Panc1 (cell line): ENCODE measurements around the gene RETREG1.

ENCODE experiments used
- POLR2AphosphoS5 ChIP-seq: IDR thresholded peaks from 2 replicates; pipeline ENCODE4 v1.6.1; 2012; ENCODE audit warnings: mild to moderate bottlenecking, low read depth, low read length, moderate library complexity
- TCF7L2 ChIP-seq: IDR thresholded peaks from 2 replicates; pipeline ENCODE4 v1.6.1; 2011; ENCODE audit warnings: mild to moderate bottlenecking, low read depth, low read length, inconsistent platforms
- TF ChIP-seq, protein P1 (sequence below): fragments of 450-650 bp; IDR thresholded peaks from 2 replicates; pipeline ENCODE4 v1.5.1; 2017; ENCODE audit warnings: mild to moderate bottlenecking
- TF ChIP-seq, protein P2 (sequence below), 2 experiments: IDR thresholded peaks; 2 replicates each; pipeline ENCODE4 v1.6.1; 2011 to 2012; ENCODE audit warnings: low read depth in 2 of 2, control low read depth in 1 of 2, low read length in 1 of 2, mild to moderate bottlenecking in 1 of 2, moderate library complexity in 1 of 2; ENCODE audit not compliant: insufficient read depth in 1 of 2

DNA sequence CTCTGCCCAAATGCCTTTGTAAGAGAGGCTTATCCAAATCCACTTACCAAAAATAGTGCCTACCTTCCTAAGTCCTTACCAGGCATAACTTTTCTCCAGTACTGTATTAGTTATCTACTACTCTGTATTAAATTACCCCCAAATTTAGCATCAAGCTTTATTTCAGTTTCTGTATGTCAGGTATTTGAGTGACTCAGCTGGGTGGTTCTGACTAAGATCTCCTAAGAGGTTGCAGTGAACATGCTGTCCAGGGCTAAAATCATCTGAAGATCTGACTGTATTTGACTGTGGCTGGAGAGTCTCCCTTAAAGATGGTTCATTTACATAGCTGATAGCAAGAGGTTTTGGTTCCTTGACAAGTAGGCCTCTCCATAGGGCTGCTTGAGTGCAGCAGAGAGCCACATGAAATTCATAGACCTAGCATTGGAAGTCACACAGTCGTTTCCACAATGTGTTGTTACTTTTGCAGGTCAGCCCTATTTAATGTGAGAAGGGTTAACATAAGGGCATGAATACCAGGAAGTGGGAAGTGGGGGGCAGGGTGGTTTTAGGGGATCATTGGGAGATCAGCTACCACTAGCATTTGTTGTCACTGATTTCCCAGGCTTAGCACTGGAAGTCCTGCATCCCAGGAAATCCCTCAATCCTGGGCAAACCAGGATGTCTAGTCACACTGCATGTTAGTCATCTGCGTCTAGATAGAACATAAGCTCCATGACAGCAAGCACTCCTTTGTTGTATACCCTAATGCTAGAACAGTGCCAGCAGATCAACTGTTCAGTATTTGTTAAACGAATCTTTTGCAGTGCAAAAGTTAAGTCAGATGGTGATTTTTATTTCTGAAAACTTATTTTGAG is 149.2 kb downstream of the RETREG1 start:
- TF ChIP-seq, protein P1, sequence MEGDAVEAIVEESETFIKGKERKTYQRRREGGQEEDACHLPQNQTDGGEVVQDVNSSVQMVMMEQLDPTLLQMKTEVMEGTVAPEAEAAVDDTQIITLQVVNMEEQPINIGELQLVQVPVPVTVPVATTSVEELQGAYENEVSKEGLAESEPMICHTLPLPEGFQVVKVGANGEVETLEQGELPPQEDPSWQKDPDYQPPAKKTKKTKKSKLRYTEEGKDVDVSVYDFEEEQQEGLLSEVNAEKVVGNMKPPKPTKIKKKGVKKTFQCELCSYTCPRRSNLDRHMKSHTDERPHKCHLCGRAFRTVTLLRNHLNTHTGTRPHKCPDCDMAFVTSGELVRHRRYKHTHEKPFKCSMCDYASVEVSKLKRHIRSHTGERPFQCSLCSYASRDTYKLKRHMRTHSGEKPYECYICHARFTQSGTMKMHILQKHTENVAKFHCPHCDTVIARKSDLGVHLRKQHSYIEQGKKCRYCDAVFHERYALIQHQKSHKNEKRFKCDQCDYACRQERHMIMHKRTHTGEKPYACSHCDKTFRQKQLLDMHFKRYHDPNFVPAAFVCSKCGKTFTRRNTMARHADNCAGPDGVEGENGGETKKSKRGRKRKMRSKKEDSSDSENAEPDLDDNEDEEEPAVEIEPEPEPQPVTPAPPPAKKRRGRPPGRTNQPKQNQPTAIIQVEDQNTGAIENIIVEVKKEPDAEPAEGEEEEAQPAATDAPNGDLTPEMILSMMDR = no peak
- TF ChIP-seq TCF7L2 (no peak), POLR2AphosphoS5 (no peak)
- TF ChIP-seq, protein P2, sequence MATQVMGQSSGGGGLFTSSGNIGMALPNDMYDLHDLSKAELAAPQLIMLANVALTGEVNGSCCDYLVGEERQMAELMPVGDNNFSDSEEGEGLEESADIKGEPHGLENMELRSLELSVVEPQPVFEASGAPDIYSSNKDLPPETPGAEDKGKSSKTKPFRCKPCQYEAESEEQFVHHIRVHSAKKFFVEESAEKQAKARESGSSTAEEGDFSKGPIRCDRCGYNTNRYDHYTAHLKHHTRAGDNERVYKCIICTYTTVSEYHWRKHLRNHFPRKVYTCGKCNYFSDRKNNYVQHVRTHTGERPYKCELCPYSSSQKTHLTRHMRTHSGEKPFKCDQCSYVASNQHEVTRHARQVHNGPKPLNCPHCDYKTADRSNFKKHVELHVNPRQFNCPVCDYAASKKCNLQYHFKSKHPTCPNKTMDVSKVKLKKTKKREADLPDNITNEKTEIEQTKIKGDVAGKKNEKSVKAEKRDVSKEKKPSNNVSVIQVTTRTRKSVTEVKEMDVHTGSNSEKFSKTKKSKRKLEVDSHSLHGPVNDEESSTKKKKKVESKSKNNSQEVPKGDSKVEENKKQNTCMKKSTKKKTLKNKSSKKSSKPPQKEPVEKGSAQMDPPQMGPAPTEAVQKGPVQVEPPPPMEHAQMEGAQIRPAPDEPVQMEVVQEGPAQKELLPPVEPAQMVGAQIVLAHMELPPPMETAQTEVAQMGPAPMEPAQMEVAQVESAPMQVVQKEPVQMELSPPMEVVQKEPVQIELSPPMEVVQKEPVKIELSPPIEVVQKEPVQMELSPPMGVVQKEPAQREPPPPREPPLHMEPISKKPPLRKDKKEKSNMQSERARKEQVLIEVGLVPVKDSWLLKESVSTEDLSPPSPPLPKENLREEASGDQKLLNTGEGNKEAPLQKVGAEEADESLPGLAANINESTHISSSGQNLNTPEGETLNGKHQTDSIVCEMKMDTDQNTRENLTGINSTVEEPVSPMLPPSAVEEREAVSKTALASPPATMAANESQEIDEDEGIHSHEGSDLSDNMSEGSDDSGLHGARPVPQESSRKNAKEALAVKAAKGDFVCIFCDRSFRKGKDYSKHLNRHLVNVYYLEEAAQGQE (IDR thresholded peaks at IDR 0.05; ENCODE audit: insufficient read depth in 1 of 2, low read depth in 2 of 2, low read length in 1 of 2) = no peak
